MCF 10A (cell line): Measurements from ENCODE around the gene FAM222A. TPM values are rescaled to one million over a fixed set of nuclear protein-coding genes. Genes with fewer than 3 reads are reported as not detected.

Source experiments
- BruUV-seq: library from RNA; stranded (reverse); fragments of 400-500 nt; replicated peaks from 2 replicates; lab custom pipeline; 2021; lab: Mats Ljungman, UMichigan
- CTCF ChIA-PET: fragments of 300-600 bp; sonication (Branson Sonifier 250); formaldehyde crosslinking; extraction: SDS; loops from one replicate; lab custom pipeline; 2021; ENCODE audit warnings: antibody characterized with exemption, inconsistent platforms; lab: Yijun Ruan, JAX
- POLR2A ChIA-PET: fragments of 300-600, 350-650 bp; sonication (Branson Sonifier 250); formaldehyde crosslinking; extraction: SDS; loops from one replicate; lab custom pipeline; 2020; ENCODE audit warnings: antibody characterized with exemption, inconsistent platforms; lab: Yijun Ruan, JAX
- DNase-seq: peaks from one replicate; pipeline ENCODE4 v3.0.0-alpha.2; 2018; ENCODE audit not compliant: unreplicated experiment
- H3K27ac Mint-ChIP-seq: one replicate; pipeline ENCODE4 v1.8.0; 2022; ENCODE audit warnings: mild to moderate bottlenecking, low read depth, mixed read lengths; ENCODE audit not compliant: unreplicated experiment
- H3K27me3 Mint-ChIP-seq: one replicate; pipeline ENCODE4 v1.8.0; 2022; ENCODE audit warnings: mixed read lengths; ENCODE audit not compliant: insufficient read depth, unreplicated experiment
- H3K36me3 Mint-ChIP-seq: one replicate; pipeline ENCODE4 v1.8.0; 2022; ENCODE audit warnings: mild to moderate bottlenecking, moderate library complexity, mixed read lengths; ENCODE audit not compliant: insufficient read depth, unreplicated experiment
- H3K4me1 Mint-ChIP-seq: one replicate; pipeline ENCODE4 v1.8.0; 2022; ENCODE audit warnings: mixed read lengths; ENCODE audit not compliant: insufficient read depth, unreplicated experiment
- H3K4me3 Mint-ChIP-seq: one replicate; pipeline ENCODE4 v1.8.0; 2022; ENCODE audit warnings: mild to moderate bottlenecking, moderate library complexity, mixed read lengths; ENCODE audit not compliant: unreplicated experiment
- H3K9me3 Mint-ChIP-seq: one replicate; pipeline ENCODE4 v1.8.0; 2022; ENCODE audit warnings: mixed read lengths; ENCODE audit not compliant: unreplicated experiment
- CTCF ChIP-seq: fragments of 200-600 bp; IDR thresholded peaks from one replicate; pipeline ENCODE4 v1.8.0; 2022; ENCODE audit warnings: antibody characterized with exemption, mild to moderate bottlenecking; ENCODE audit not compliant: unreplicated experiment
- intact Hi-C: fragments of 100-400 bp; cut with micrococcal nuclease; formaldehyde crosslinking; loops from 2 replicates; pipeline ENCODE4 v1.14.1; 2022
- total RNA-seq: library from RNA; stranded (reverse); gene quantifications from 2 replicates; pipeline ENCODE4 v1.2.3, GENCODE V29; 2022

Gene FAM222A
- total RNA-seq, 1 experiment from 2014 or later: 0.19 TPM

GRCh38 chr12:109797905-109798669 lies 84.5 kb downstream of the FAM222A start:
- peaks cover 11% of the 10 kb centered on the region for H3K4me1 Mint-ChIP-seq
- DNase-seq: no peak
- no peaks in the 10 kb centered on the region for H3K27me3 Mint-ChIP-seq
- ChIA-PET POLR2A (no interaction called here), CTCF (interaction anchor here (0.6 to 0.7 kb wide), 3 partner anchors 20 to 347 kb away, joined by 3 to 4 read pairs (median 3); no protein-coding TSS in a partner anchor)
- no TSS peak for BruUV-seq
- no peaks in the 10 kb centered on the region for H3K9me3 Mint-ChIP-seq
- no peaks in the 10 kb centered on the region for H3K36me3 Mint-ChIP-seq
- no peak for TF ChIP-seq CTCF
- no peak overlapping the region for H3K4me3 Mint-ChIP-seq
- intact Hi-C loops: no loop called here
- H3K27ac Mint-ChIP-seq: no peak overlapping the region

- POLR2A ChIA-PET: no interaction called here
These were observed 85.1 kb downstream of the FAM222A start for GRCh38 chr12:109798691-109799090.

GRCh38 chr12:109800536-109800935 lies 86.9 kb downstream of the FAM222A start:
- Mint-ChIP-seq H3K4me1 (no peaks in the 10 kb centered on the region), H3K36me3 (no peaks in the 10 kb centered on the region), H3K27me3 (no peaks in the 10 kb centered on the region), H3K4me3 (no peak overlapping the region), H3K27ac (no peak overlapping the region), H3K9me3 (no peaks in the 10 kb centered on the region)
- no peak for TF ChIP-seq CTCF
- intact Hi-C loops: no loop called here
- CTCF ChIA-PET: interaction anchor here (1.5 kb wide), 1 partner anchor 44 kb away, joined by 3 read pairs; no protein-coding TSS in a partner anchor
- no peak for DNase-seq
- BruUV-seq: no TSS peak
- POLR2A ChIA-PET: interaction anchor here (0.7 kb wide), 1 partner anchor 47 kb away, joined by 3 read pairs; no protein-coding TSS in a partner anchor

More at GRCh38 chr12:109798691-109799090, 85.1 kb downstream of the FAM222A start:
- CTCF ChIA-PET: interaction anchor here (0.7 kb wide), 1 partner anchor 21 kb away, joined by 3 read pairs; no protein-coding TSS in a partner anchor
- no TSS peak for BruUV-seq
- Mint-ChIP-seq H3K27me3 (no peaks in the 10 kb centered on the region), H3K4me1 (peaks cover 7% of the 10 kb centered on the region), H3K27ac (no peak overlapping the region), H3K36me3 (no peaks in the 10 kb centered on the region), H3K4me3 (no peak overlapping the region), H3K9me3 (no peaks in the 10 kb centered on the region)
- no peak for TF ChIP-seq CTCF
- intact Hi-C loops: no loop called here
- DNase-seq: no peak

GRCh38 chr12:109802828-109803227 lies 89.2 kb downstream of the FAM222A start:
- Mint-ChIP-seq H3K27ac (no peak overlapping the region), H3K27me3 (no peaks in the 10 kb centered on the region), H3K4me1 (no peaks in the 10 kb centered on the region), H3K9me3 (no peaks in the 10 kb centered on the region), H3K36me3 (no peaks in the 10 kb centered on the region), H3K4me3 (no peak overlapping the region)
- ChIA-PET CTCF (interaction anchor here (0.6 to 6.1 kb wide), 4 partner anchors 7 to 1138 kb away, joined by 4 to 300 read pairs (median 20); no protein-coding TSS in a partner anchor), POLR2A (no interaction called here)
- intact Hi-C loops: no loop called here
- no TSS peak for BruUV-seq
- no peak for DNase-seq
- no peak for TF ChIP-seq CTCF
